ENCODE results near the gene CTDNEP1.

- no peak for TF ChIP-seq SP1 (IDR thresholded peaks at IDR 0.05)
- TF ChIP-seq ARNT (IDR thresholded peaks at IDR 0.05): no peak
- no peak for TF ChIP-seq PKNOX1 (IDR thresholded peaks at IDR 0.05)
- TF ChIP-seq TARDBP (IDR thresholded peaks at IDR 0.05): no peak
- no peak for TF ChIP-seq ELF4 (IDR thresholded peaks at IDR 0.05)
- TF ChIP-seq SUZ12 (IDR thresholded peaks at IDR 0.05): no peak
- no peak for TF ChIP-seq NFRKB (IDR thresholded peaks at IDR 0.05)
- no peak for TF ChIP-seq FOXA1 (IDR thresholded peaks at IDR 0.05)
- TF ChIP-seq ZNF384 (IDR thresholded peaks at IDR 0.05): no peak
- no peak for TF ChIP-seq FOXM1 (IDR thresholded peaks at IDR 0.05; ENCODE audit: borderline replicate concordance)
- TF ChIP-seq BHLHE40 (IDR thresholded peaks at IDR 0.05; ENCODE audit: borderline replicate concordance): no peak
- TF ChIP-seq LEF1 (IDR thresholded peaks at IDR 0.05; ENCODE audit: borderline replicate concordance): no peak
- no peak for TF ChIP-seq HDGF (IDR thresholded peaks at IDR 0.05; ENCODE audit: borderline replicate concordance)
Observed at GRCh38 chr17:7284911-7285310, 33.4 kb upstream of the CTDNEP1 start.

Data from HEK293T (cell line).